Liver (tissue), 9 donors: ENCODE results near the gene CSTPP1. TPM values are rescaled to one million over a fixed set of nuclear protein-coding genes. Genes with fewer than 3 reads are reported as not detected.

Experiments used
- DNase-seq: peaks from one replicate; pipeline ENCODE4 v3.0.0-alpha.2; 2017; ENCODE audit warnings: low spot score
- H3K27ac ChIP-seq, 2 donors: one replicate each; pipeline ENCODE4 v1.7.0; 2013; ENCODE audit warnings: inconsistent platforms in 2 of 2, low read length in 2 of 2, control low read depth in 1 of 2, low read depth in 1 of 2, mild to moderate bottlenecking in 1 of 2
- H3K27me3 ChIP-seq, 4 donors: one replicate each; pipeline versions ENCODE4 v1.6.1 to v1.7.0; 2013; ENCODE audit warnings: low read length in 3 of 4, inconsistent platforms in 1 of 4, mild to moderate bottlenecking in 1 of 4, moderate library complexity in 1 of 4; ENCODE audit not compliant: control insufficient read depth in 4 of 4, insufficient read depth in 4 of 4
- H3K36me3 ChIP-seq, 4 donors: one replicate each; pipeline versions ENCODE4 v1.6.1 to v1.7.0; 2013; ENCODE audit warnings: low read length in 3 of 4, mild to moderate bottlenecking in 3 of 4, low read depth in 1 of 4, moderate library complexity in 1 of 4; ENCODE audit not compliant: control insufficient read depth in 4 of 4, insufficient read depth in 3 of 4
- H3K4me1 ChIP-seq, 4 donors: one replicate each; pipeline versions ENCODE4 v1.6.1 to v1.7.0; 2013; ENCODE audit warnings: low read length in 3 of 4, mild to moderate bottlenecking in 3 of 4, moderate library complexity in 1 of 4; ENCODE audit not compliant: control insufficient read depth in 4 of 4, insufficient read depth in 4 of 4
- H3K4me3 ChIP-seq, 3 donors: one replicate each; pipeline versions ENCODE4 v1.6.1 to v1.7.0; 2013; ENCODE audit warnings: low read length in 3 of 3, control low read depth in 1 of 3, low read depth in 1 of 3, mild to moderate bottlenecking in 1 of 3
- H3K9ac ChIP-seq, 2 donors: one replicate each; pipeline ENCODE4 v1.7.0; 2013; ENCODE audit warnings: low read length in 2 of 2, mild to moderate bottlenecking in 2 of 2, moderate library complexity in 2 of 2, control low read depth in 1 of 2, low read depth in 1 of 2
- H3K9me3 ChIP-seq, 4 donors: one replicate each; pipeline versions ENCODE4 v1.6.1 to v1.7.0; 2013; ENCODE audit warnings: low read length in 3 of 4; ENCODE audit not compliant: control insufficient read depth in 4 of 4
- ATF3 ChIP-seq: IDR thresholded peaks from 2 replicates; pipeline ENCODE4 v1.6.1; 2016; ENCODE audit warnings: antibody characterized with exemption
- CTCF ChIP-seq: fragments of 150-350 bp; IDR thresholded peaks from 2 replicates; pipeline ENCODE4 v1.5.1; 2017; ENCODE audit warnings: improper control_type of control experiment, low read depth, low read length; ENCODE audit not compliant: missing input control
- EGR1 ChIP-seq, 2 donors: IDR thresholded peaks; 2 replicates each; pipeline ENCODE4 v1.6.1; 2016 to 2018; ENCODE audit warnings: antibody characterized with exemption in 2 of 2, low read depth in 2 of 2
- FOXA1 ChIP-seq: IDR thresholded peaks from 2 replicates; pipeline ENCODE4 v1.6.1; 2016; ENCODE audit warnings: antibody characterized with exemption
- FOXA2 ChIP-seq: IDR thresholded peaks from 2 replicates; pipeline ENCODE4 v1.6.1; 2016; ENCODE audit warnings: antibody characterized with exemption
- GABPA ChIP-seq, 2 donors: IDR thresholded peaks in 1 of 2; conservative IDR thresholded peaks in 1 of 2; 2 replicates each; pipeline ENCODE4 v1.6.1; 2016; ENCODE audit warnings: antibody characterized with exemption in 2 of 2, mild to moderate bottlenecking in 1 of 2, moderate library complexity in 1 of 2
- HNF4A ChIP-seq, 2 donors: conservative IDR thresholded peaks; 2 replicates each; pipeline ENCODE4 v1.6.1; 2016; ENCODE audit warnings: antibody characterized with exemption in 2 of 2, mild to moderate bottlenecking in 2 of 2
- HNF4G ChIP-seq: IDR thresholded peaks from 2 replicates; pipeline ENCODE4 v1.6.1; 2016; ENCODE audit warnings: antibody characterized with exemption
- JUND ChIP-seq, 2 donors: IDR thresholded peaks; 2 replicates each; pipeline ENCODE4 v1.6.1; 2016; ENCODE audit warnings: antibody characterized with exemption in 2 of 2
- MAX ChIP-seq: IDR thresholded peaks from 2 replicates; pipeline ENCODE4 v1.6.1; 2016; ENCODE audit warnings: antibody characterized with exemption
- NR2F2 ChIP-seq: IDR thresholded peaks from 2 replicates; pipeline ENCODE4 v1.6.1; 2016; ENCODE audit warnings: antibody characterized with exemption
- RAD21 ChIP-seq, 2 donors: IDR thresholded peaks; 2 replicates each; pipeline ENCODE4 v1.6.1; 2016; ENCODE audit warnings: antibody characterized with exemption in 2 of 2, mild to moderate bottlenecking in 2 of 2
- REST ChIP-seq: IDR thresholded peaks from 2 replicates; pipeline ENCODE4 v1.6.1; 2016; ENCODE audit warnings: antibody characterized with exemption, mild to moderate bottlenecking
- RXRA ChIP-seq, 2 donors: IDR thresholded peaks; 2 replicates each; pipeline ENCODE4 v1.6.1; 2017 to 2018; ENCODE audit warnings: antibody characterized with exemption in 2 of 2, mild to moderate bottlenecking in 1 of 2
- SP1 ChIP-seq: IDR thresholded peaks from 2 replicates; pipeline ENCODE4 v1.6.1; 2018; ENCODE audit warnings: antibody characterized with exemption, mild to moderate bottlenecking
- TAF1 ChIP-seq: conservative IDR thresholded peaks from 2 replicates; pipeline ENCODE4 v1.6.1; 2016; ENCODE audit warnings: antibody characterized with exemption, mild to moderate bottlenecking
- YY1 ChIP-seq: IDR thresholded peaks from 2 replicates; pipeline ENCODE4 v1.6.1; 2016; ENCODE audit warnings: antibody characterized with exemption, mild to moderate bottlenecking
- ZBTB33 ChIP-seq: IDR thresholded peaks from 2 replicates; pipeline ENCODE4 v1.6.1; 2016; ENCODE audit warnings: antibody characterized with exemption
- WGBS: extraction: QIAGEN DNeasy Blood & Tissue Kit; methylation state at CpG from one replicate; pipeline ENCODE4 v1.1.7; 2013; 5-methylcytosine and 5-hydroxymethylcytosine counted together
- polyA plus RNA-seq, 2 donors: library from polyadenylated mRNA; stranded (reverse) in 1 of 2; unstranded in 1 of 2; fragments of 200-250 nt in 1 of 2; fragments of >200 nt in 1 of 2; fragmentation: Nextera tagmentation in 1 of 2; extraction: Ambion mirVana in 1 of 2; gene quantifications; one replicate each; pipeline versions ENCODE4 v1.2.1 to v1.2.3, GENCODE V29; 2013 to 2015
- total RNA-seq, 2 donors: library from RNA; depleted of rRNA; stranded (reverse); fragments of >200 nt; gene quantifications; one replicate each; pipeline ENCODE4 v1.2.3, GENCODE V29; 2014
- donor health status: healthy.
- donor health status: healthy.
- donor health status: healthy.
- donor health status: healthy.
- donor health status: healthy.

Gene CSTPP1
- total and polyA plus RNA-seq, 4 donors, result 5.4 to 6.6 (median 5.7) TPM

- 92% methylated on average over 3 of the region's 3 CpGs for WGBS
- TF ChIP-seq RAD21 (IDR thresholded peaks at IDR 0.05) (peak in 1 of 2 donors; percentile 22), CTCF (no peak), JUND (IDR thresholded peaks at IDR 0.05) (peak in 1 of 2 donors; percentile 29)
- no peak for DNase-seq
- Histone ChIP-seq H3K4me1 (no peaks in the 10 kb centered on the region), H3K27me3 (no peaks in the 10 kb centered on the region), H3K27ac (no peak overlapping the region), H3K36me3 (no peaks in the 10 kb centered on the region), H3K4me3 (no peak overlapping the region), H3K9ac (no peak overlapping the region), H3K9me3 (no peaks in the 10 kb centered on the region)
These were observed 206.8 kb downstream of the CSTPP1 start for GRCh38 chr11:47143322-47143721.

GRCh38 chr11:47144541-47144940, 208.0 kb downstream of the CSTPP1 start:
- 95% methylated on average over 3 of the region's 3 CpGs for WGBS
- Histone ChIP-seq H3K27me3 (no peaks in the 10 kb centered on the region), H3K9me3 (no peaks in the 10 kb centered on the region), H3K9ac (no peak overlapping the region), H3K27ac (no peak overlapping the region), H3K4me1 (no peaks in the 10 kb centered on the region), H3K4me3 (no peak overlapping the region), H3K36me3 (no peaks in the 10 kb centered on the region)
- DNase-seq, result no peak
- TF ChIP-seq MAX (no peak), JUND (IDR thresholded peaks at IDR 0.05) (no peak), FOXA1 (no peak), ZBTB33 (no peak), ATF3 (no peak), TAF1 (no peak), HNF4G (no peak), YY1 (no peak), NR2F2 (no peak), RXRA (IDR thresholded peaks at IDR 0.05) (no peak), CTCF (no peak), EGR1 (IDR thresholded peaks at IDR 0.05; ENCODE audit: low read depth in 2 of 2) (no peak), FOXA2 (no peak), SP1 (no peak), REST (no peak), HNF4A (conservative IDR thresholded peaks at IDR 0.05) (no peak), GABPA (IDR thresholded peaks at IDR 0.05 in 1 of 2, conservative IDR thresholded peaks at IDR 0.05 in 1 of 2) (no peak), RAD21 (IDR thresholded peaks at IDR 0.05) (no peak)
